Activated CD4-positive, alpha-beta memory T cell treated with anti-CD3 and anti-CD28 coated beads for 36 hours (primary cell): Measurements from ENCODE around the gene IP6K1. TPM values are rescaled to one million over a fixed set of nuclear protein-coding genes. Genes with fewer than 3 reads are reported as not detected.

Experiments used
- CTCF ChIA-PET: fragments of 350-600 bp; sonication (Branson Sonifier 250); formaldehyde crosslinking; loops from one replicate; lab custom pipeline; 2021; ENCODE audit warnings: antibody characterized with exemption, inconsistent platforms; lab: Charles Lee
- POLR2A ChIA-PET: fragments of 350-600 bp; sonication (Branson Sonifier 250); formaldehyde crosslinking; loops from one replicate; lab custom pipeline; 2021; ENCODE audit warnings: antibody characterized with exemption; lab: Charles Lee
- DNase-seq: peaks from one replicate; pipeline ENCODE4 v3.0.0-alpha.2; 2020
- H3K27ac Mint-ChIP-seq: one replicate; pipeline ENCODE4 v1.8.0; 2021; ENCODE audit warnings: mixed read lengths
- H3K27me3 Mint-ChIP-seq: one replicate; pipeline ENCODE4 v1.8.0; 2021; ENCODE audit warnings: mixed read lengths
- H3K36me3 Mint-ChIP-seq: one replicate; pipeline ENCODE4 v1.8.0; 2021; ENCODE audit warnings: mixed read lengths
- H3K4me1 Mint-ChIP-seq: one replicate; pipeline ENCODE4 v1.8.0; 2021; ENCODE audit warnings: low read depth, mixed read lengths
- H3K4me3 Mint-ChIP-seq: one replicate; pipeline ENCODE4 v1.8.0; 2021; ENCODE audit warnings: mild to moderate bottlenecking, mixed read lengths
- H3K9me3 Mint-ChIP-seq: one replicate; pipeline ENCODE4 v1.8.0; 2021; ENCODE audit warnings: mixed read lengths
- intact Hi-C: fragments of 100-400 bp; cut with micrococcal nuclease; formaldehyde crosslinking; loops from one replicate; pipeline ENCODE4 v1.15.1; 2023
- total RNA-seq, 2 experiments: library from RNA; stranded (reverse); gene quantifications; one replicate each; pipeline ENCODE4 v1.2.3, GENCODE V29; 2021

Gene IP6K1
- total RNA-seq, 2 experiments from 2014 or later = 28.8 to 29.3 TPM

GRCh38 chr3:49733551-49733950 is 52.8 kb downstream of the IP6K1 start:
- Mint-ChIP-seq H3K9me3 (no peaks in the 10 kb centered on the region), H3K27ac (no peak overlapping the region), H3K4me1 (peaks cover under 1% of the 10 kb centered on the region), H3K4me3 (no peak overlapping the region), H3K36me3 (peaks cover 25% of the 10 kb centered on the region), H3K27me3 (no peaks in the 10 kb centered on the region)
- CTCF ChIA-PET = no interaction called here
- POLR2A ChIA-PET = no interaction called here
- intact Hi-C loops = no loop called here
- no peak for DNase-seq

DNA sequence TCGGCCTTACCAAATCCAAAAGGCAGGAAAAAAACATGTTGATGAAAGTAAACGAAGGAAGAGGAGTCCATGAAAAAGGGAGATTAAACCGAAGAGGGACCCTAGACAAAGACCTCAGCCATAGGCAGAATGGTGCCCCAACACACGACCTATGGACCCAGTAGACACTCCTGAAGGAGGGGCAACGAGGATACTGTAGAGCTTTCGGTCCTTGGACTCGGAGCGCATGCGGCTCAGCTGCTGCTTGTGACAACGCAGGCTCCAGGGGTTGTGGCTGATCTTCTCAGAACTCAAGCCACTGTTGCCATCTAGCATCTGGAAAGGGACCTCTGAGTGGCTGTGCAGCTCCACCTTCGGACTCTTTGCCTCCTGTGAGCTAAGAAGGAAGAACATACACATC is 53.7 kb downstream of the IP6K1 start:
- ChIA-PET POLR2A (interaction anchor here (0.6 kb wide), 1 partner anchor 71 kb away, joined by 3 read pairs; no protein-coding TSS in a partner anchor), CTCF (no interaction called here)
- no peaks in the 10 kb centered on the region for H3K4me1 Mint-ChIP-seq
- no peak for DNase-seq
- H3K36me3 Mint-ChIP-seq = peaks cover 22% of the 10 kb centered on the region
- H3K27ac Mint-ChIP-seq = no peak overlapping the region
- H3K27me3 Mint-ChIP-seq = no peaks in the 10 kb centered on the region
- H3K4me3 Mint-ChIP-seq = no peak overlapping the region
- H3K9me3 Mint-ChIP-seq = no peaks in the 10 kb centered on the region
- intact Hi-C loops = no loop called here

DNA sequence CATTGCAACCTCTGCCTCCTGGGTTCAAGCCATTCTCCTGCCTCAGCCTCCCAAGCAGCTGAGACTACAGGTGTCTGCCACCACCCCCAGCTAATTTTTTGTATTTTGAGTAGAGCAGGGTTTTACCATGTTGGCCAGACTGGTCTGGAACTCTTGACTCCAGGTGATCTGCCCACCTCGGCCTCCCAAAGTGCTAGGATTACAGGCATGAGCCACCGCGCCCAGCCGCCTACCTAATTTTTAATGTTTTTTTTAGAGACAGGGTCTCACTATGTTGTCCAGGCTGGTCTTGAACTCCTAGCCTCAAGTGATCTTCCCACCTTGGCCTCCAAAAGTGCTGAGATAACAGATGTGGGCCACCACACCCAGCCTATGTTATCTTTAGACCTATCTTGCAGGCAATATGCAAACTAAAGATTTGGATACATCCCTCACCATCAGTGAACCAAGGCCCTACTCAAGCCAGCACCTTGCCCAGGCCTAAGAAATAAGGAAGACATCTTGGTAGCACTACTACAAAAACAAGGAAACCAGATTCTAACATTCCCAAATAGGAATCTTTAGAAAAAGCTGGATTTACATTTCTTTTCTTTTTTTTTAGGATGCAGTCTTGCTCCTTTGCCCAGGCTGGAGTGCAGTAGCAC is 56.3 kb downstream of the IP6K1 start:
- no peak overlapping the region for H3K4me3 Mint-ChIP-seq
- ChIA-PET CTCF (interaction anchor here (1.3 kb wide), 1 partner anchor 11 kb away, joined by 6 read pairs; the partner anchor contains the start of gene AMIGO3), POLR2A (interaction anchor here (1.1 kb wide), 1 partner anchor 9 kb away, joined by 3 read pairs; no protein-coding TSS in a partner anchor)
- H3K27ac Mint-ChIP-seq = no peak overlapping the region
- H3K4me1 Mint-ChIP-seq = no peaks in the 10 kb centered on the region
- peaks cover 10% of the 10 kb centered on the region for H3K36me3 Mint-ChIP-seq
- DNase-seq = no peak
- no peaks in the 10 kb centered on the region for H3K27me3 Mint-ChIP-seq
- intact Hi-C loops = no loop called here
- no peaks in the 10 kb centered on the region for H3K9me3 Mint-ChIP-seq

GRCh38 chr3:49727924-49728361 is 58.4 kb downstream of the IP6K1 start:
- intact Hi-C loops = no loop called here
- Mint-ChIP-seq H3K9me3 (no peaks in the 10 kb centered on the region), H3K4me1 (peaks cover 8% of the 10 kb centered on the region), H3K36me3 (peaks cover 12% of the 10 kb centered on the region), H3K27me3 (no peaks in the 10 kb centered on the region), H3K27ac (no peak overlapping the region), H3K4me3 (no peak overlapping the region)
- POLR2A ChIA-PET = no interaction called here
- no peak for DNase-seq
- CTCF ChIA-PET = no interaction called here

GRCh38 chr3:49727154-49727923 is 59.0 kb downstream of the IP6K1 start:
- no peak for DNase-seq
- intact Hi-C loops = no loop called here
- Mint-ChIP-seq H3K36me3 (peaks cover 13% of the 10 kb centered on the region), H3K9me3 (no peaks in the 10 kb centered on the region), H3K4me3 (no peak overlapping the region), H3K27me3 (no peaks in the 10 kb centered on the region), H3K27ac (no peak overlapping the region), H3K4me1 (peaks cover 13% of the 10 kb centered on the region)
- ChIA-PET POLR2A (no interaction called here), CTCF (no interaction called here)

DNA sequence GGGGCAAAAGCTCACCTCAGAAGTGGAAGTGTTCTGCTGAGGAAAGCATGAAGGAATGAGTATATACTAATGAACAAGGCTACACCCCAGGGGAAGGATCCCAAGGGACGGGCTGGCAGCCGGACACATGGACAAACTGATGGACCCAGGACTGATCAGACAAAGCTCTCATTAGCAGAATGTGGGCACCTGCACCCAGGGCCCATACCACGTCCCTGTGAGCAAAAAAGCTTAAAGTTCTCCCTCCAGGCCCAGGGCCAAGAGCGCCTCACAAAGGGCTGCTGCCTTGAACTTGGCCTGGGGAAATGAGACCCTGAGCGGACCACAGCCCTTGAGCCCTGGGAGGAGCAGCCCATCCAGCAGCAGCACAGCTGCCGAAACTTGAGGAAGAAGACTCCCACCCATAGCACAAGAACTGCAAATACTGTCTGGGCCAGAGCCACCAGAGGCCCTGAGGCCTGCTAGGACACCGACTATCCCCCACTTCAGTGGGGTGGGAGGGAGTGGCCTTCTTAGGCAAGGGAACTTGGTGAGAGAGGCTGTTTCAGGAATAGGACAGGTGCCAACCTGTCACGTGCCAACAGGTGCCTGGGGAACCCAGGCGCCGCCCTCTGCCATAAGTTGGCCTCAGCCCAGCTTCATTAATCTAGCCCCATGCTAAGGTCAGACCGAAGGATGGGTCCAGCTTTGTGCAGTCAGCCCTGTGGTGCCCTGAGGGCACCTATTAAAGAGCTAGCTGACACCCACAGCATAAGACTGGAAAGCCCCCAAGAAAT is 60.2 kb downstream of the IP6K1 start:
- Mint-ChIP-seq H3K9me3 (no peaks in the 10 kb centered on the region), H3K27ac (peak overlapping the region; percentile 9), H3K36me3 (peaks cover 19% of the 10 kb centered on the region), H3K4me3 (no peak overlapping the region), H3K27me3 (no peaks in the 10 kb centered on the region), H3K4me1 (peaks cover 18% of the 10 kb centered on the region)
- intact Hi-C loops = loop anchor here (2.0 kb wide), 2 partner anchors 51 to 61 kb away; partner anchors contain the start of genes APEH and IP6K1
- DNase-seq = no peak
- POLR2A ChIA-PET = no interaction called here
- CTCF ChIA-PET = interaction anchor here (0.6 to 1.4 kb wide), 3 partner anchors 12 to 113 kb away, joined by 3 to 4 read pairs (median 3); no protein-coding TSS in a partner anchor

DNA sequence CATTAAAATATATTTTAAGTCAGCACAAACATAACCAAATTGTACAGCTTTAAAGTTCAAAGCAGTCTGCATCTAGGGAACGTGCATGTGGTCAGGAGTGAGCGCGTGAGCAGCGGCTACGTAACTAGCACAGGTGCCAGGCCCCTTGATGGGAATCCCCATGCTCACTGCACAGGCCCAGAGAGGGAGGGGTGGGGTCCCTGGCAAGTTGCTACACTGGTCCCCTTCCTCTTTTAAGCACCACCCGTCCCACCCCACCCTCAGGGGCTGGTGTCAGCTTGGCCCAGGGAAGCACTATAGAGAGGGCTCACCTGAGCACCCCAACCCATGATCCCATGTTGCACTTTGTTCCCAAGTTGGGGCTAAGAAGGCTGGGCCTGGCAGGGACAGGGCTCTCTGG is 61.8 kb downstream of the IP6K1 start:
- Mint-ChIP-seq H3K4me3 (peak overlapping the region; percentile 96), H3K27ac (peak overlapping the region; percentile 98), H3K27me3 (no peaks in the 10 kb centered on the region), H3K9me3 (no peaks in the 10 kb centered on the region), H3K36me3 (peaks cover 22% of the 10 kb centered on the region), H3K4me1 (peaks cover 25% of the 10 kb centered on the region)
- intact Hi-C loops = loop anchor here (2.0 kb wide), 2 partner anchors 50 to 62 kb away; partner anchors contain the start of genes APEH and IP6K1
- DNase-seq = peak; percentile 58
- POLR2A ChIA-PET = interaction anchor here (1.0 to 1.5 kb wide), 4 partner anchors 10 to 89 kb away, joined by 3 to 9 read pairs (median 4); partner anchors contain the start of gene UBA7
- CTCF ChIA-PET = interaction anchor here (1.0 to 1.1 kb wide), 3 partner anchors 21 to 185 kb away, joined by 3 to 4 read pairs (median 3); no protein-coding TSS in a partner anchor

GRCh38 chr3:49723628-49724551 is 62.5 kb downstream of the IP6K1 start, which contains the start of gene GMPPB:
Gene GMPPB, minus strand, starts transcription at chr3:49723951. Its CDS starts 225 bp downstream, at chr3:49723726.
- peak within 1 kb of the TSS; percentile 98 for H3K27ac Mint-ChIP-seq
- H3K9me3 Mint-ChIP-seq = no peaks in the 10 kb centered on the region
- H3K4me3 Mint-ChIP-seq = peak within 1 kb of the TSS; percentile 96
- peaks cover 26% of the 10 kb centered on the region for H3K36me3 Mint-ChIP-seq
- DNase-seq = peak; percentile 97
- intact Hi-C loops = loop anchor here (2.0 kb wide), 2 partner anchors 49 to 63 kb away; partner anchors contain the start of genes APEH and IP6K1
- ChIA-PET CTCF (interaction anchor here (0.9 to 1.1 kb wide), 4 partner anchors 20 to 184 kb away, joined by 3 to 4 read pairs (median 3); partner anchors contain the start of gene INKA1), POLR2A (interaction anchor here (1.0 to 1.5 kb wide), 6 partner anchors 9 to 613 kb away, joined by 3 to 9 read pairs (median 4); partner anchors contain the start of gene UBA7)
- peaks cover 29% of the 10 kb centered on the region for H3K4me1 Mint-ChIP-seq
- no peaks in the 10 kb centered on the region for H3K27me3 Mint-ChIP-seq

GRCh38 chr3:49723296-49723627 is 63.1 kb downstream of the IP6K1 start:
- Mint-ChIP-seq H3K36me3 (peaks cover 29% of the 10 kb centered on the region), H3K27me3 (no peaks in the 10 kb centered on the region), H3K27ac (peak overlapping the region; percentile 98), H3K4me3 (peak overlapping the region; percentile 96), H3K4me1 (peaks cover 35% of the 10 kb centered on the region), H3K9me3 (no peaks in the 10 kb centered on the region)
- intact Hi-C loops = no loop called here
- ChIA-PET CTCF (interaction anchor here (0.9 to 1.5 kb wide), 3 partner anchors 80 to 184 kb away, joined by 3 to 4 read pairs (median 3); partner anchors contain the start of gene INKA1), POLR2A (interaction anchor here (0.6 to 1.3 kb wide), 4 partner anchors 9 to 613 kb away, joined by 3 to 9 read pairs (median 4); no protein-coding TSS in a partner anchor)
- DNase-seq = peak; percentile 77

DNA sequence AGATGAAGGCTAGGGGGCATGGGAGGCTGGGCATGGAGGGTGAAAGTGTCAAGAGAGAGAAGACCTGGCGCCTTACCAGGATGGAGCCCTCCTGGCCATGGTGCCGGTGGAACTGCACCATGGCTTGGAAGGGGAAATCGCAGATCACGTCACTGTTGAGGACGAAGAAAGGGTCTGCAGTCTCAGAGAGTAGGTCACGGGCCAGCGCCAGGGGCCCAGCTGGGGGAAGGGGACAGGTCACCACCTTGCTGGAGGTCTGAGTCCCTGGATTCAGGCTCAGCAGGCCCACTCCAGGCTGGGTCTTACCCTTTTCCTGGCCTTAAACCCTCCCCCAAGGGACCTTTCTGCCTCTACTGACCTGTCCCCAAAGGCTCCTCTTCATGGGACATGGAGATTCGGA is 63.4 kb downstream of the IP6K1 start:
- peak overlapping the region; percentile 96 for H3K4me3 Mint-ChIP-seq
- H3K4me1 Mint-ChIP-seq = peaks cover 35% of the 10 kb centered on the region
- intact Hi-C loops = no loop called here
- POLR2A ChIA-PET = interaction anchor here (0.6 to 1.1 kb wide), 3 partner anchors 11 to 614 kb away, joined by 3 to 5 read pairs (median 3); no protein-coding TSS in a partner anchor
- CTCF ChIA-PET = interaction anchor here (0.9 to 1.5 kb wide), 2 partner anchors 80 to 116 kb away, joined by 3 to 4 read pairs; partner anchors contain the start of gene INKA1
- H3K9me3 Mint-ChIP-seq = no peaks in the 10 kb centered on the region
- DNase-seq = no peak
- peak overlapping the region; percentile 98 for H3K27ac Mint-ChIP-seq
- peaks cover 27% of the 10 kb centered on the region for H3K36me3 Mint-ChIP-seq
- no peaks in the 10 kb centered on the region for H3K27me3 Mint-ChIP-seq
